Measurements from ENCODE around the gene CADM4.

Gene CADM4

DNA sequence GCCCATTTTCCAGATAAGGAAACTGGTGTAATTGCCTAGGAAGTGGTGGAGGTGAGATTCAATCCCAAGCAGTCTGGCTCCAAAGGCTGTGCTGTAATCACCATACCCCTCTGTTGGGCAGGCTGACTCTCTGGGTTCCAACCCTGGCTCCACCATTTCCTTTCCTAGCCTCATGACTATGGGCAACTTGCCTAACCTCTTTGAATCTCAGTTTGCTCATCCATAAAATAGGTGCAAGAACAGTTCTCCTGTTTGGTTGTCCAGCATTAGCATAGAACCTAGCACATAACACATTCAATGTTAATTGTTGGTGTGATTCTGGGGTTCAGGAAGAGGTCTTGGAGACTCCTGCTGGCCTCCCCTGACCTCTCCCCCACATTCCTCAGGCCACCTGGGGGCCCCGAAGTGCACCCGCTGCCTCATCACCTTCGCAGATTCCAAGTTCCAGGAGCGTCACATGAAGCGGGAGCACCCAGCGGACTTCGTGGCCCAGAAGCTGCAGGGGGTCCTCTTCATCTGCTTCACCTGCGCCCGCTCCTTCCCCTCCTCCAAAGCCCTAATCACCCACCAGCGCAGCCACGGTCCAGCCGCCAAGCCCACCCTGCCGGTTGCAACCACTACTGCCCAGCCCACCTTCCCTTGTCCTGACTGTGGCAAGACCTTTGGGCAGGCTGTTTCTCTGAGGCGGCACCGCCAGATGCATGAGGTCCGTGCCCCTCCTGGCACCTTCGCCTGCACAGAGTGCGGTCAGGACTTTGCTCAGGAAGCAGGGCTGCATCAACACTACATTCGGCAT, 41.0 kb downstream of the CADM4 start:
- TF ChIP-seq NFIC (IDR thresholded peaks at IDR 0.05) = no peak

GRCh38 chr19:43597876-43598275, 41.8 kb downstream of the CADM4 start:
- TF ChIP-seq CEBPB (IDR thresholded peaks at IDR 0.05) = no peak
- TF ChIP-seq EGR1 (IDR thresholded peaks at IDR 0.05) = no peak
- no peak for TF ChIP-seq TAF1 (IDR thresholded peaks at IDR 0.05; ENCODE audit: low read depth)
- TF ChIP-seq CREB1 (IDR thresholded peaks at IDR 0.05; ENCODE audit: low read depth) = no peak
- no peak for TF ChIP-seq ZBTB7A (IDR thresholded peaks at IDR 0.05; ENCODE audit: low read depth)
- TF ChIP-seq YY1 (IDR thresholded peaks at IDR 0.05; ENCODE audit: low read depth) = no peak
- no peak for TF ChIP-seq EP300 (IDR thresholded peaks at IDR 0.05; ENCODE audit: borderline replicate concordance)
- no peak for TF ChIP-seq TCF12 (IDR thresholded peaks at IDR 0.05; ENCODE audit: low read depth)
- TF ChIP-seq NFIC (IDR thresholded peaks at IDR 0.05) = no peak
- TF ChIP-seq, protein P1, sequence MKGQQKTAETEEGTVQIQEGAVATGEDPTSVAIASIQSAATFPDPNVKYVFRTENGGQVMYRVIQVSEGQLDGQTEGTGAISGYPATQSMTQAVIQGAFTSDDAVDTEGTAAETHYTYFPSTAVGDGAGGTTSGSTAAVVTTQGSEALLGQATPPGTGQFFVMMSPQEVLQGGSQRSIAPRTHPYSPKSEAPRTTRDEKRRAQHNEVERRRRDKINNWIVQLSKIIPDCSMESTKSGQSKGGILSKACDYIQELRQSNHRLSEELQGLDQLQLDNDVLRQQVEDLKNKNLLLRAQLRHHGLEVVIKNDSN (IDR thresholded peaks at IDR 0.05) = no peak
- no peak for TF ChIP-seq REST (IDR thresholded peaks at IDR 0.05; ENCODE audit: low read depth)
- TF ChIP-seq TEAD4 (IDR thresholded peaks at IDR 0.05) = no peak

GRCh38 chr19:43596842-43597461, 42.7 kb downstream of the CADM4 start:
- TF ChIP-seq TEAD4 (IDR thresholded peaks at IDR 0.05) (no peak), TAF1 (IDR thresholded peaks at IDR 0.05; ENCODE audit: low read depth) (no peak), TCF12 (IDR thresholded peaks at IDR 0.05; ENCODE audit: low read depth) (no peak), ZBTB7A (IDR thresholded peaks at IDR 0.05; ENCODE audit: low read depth) (no peak), EP300 (IDR thresholded peaks at IDR 0.05; ENCODE audit: borderline replicate concordance) (no peak), NFIC (IDR thresholded peaks at IDR 0.05) (no peak), YY1 (IDR thresholded peaks at IDR 0.05; ENCODE audit: low read depth) (no peak), EGR1 (IDR thresholded peaks at IDR 0.05) (no peak)
- TF ChIP-seq, protein P1 (IDR thresholded peaks at IDR 0.05) = no peak

GRCh38 chr19:43595999-43596841, 43.4 kb downstream of the CADM4 start, which contains the start of the genes IRGQ and ZNF576:
Gene IRGQ (minus strand): TSS chr19:43596134. CDS start chr19:43595338, 796 bp downstream.
Gene ZNF576 (plus strand): TSS chr19:43596595. CDS start chr19:43597109, 514 bp downstream.
- TF ChIP-seq EGR1 (IDR thresholded peaks at IDR 0.05) = peak; percentile 64; the same call in 1 of the 2 replicates
- no peak for TF ChIP-seq CEBPB (IDR thresholded peaks at IDR 0.05)
- peak; percentile 98 for TF ChIP-seq CREB1 (IDR thresholded peaks at IDR 0.05; ENCODE audit: low read depth)
- TF ChIP-seq EP300 (IDR thresholded peaks at IDR 0.05; ENCODE audit: borderline replicate concordance) = peak; percentile 22; the same call in 1 of the 2 replicates
- TF ChIP-seq MAX (IDR thresholded peaks at IDR 0.05) = peak; percentile 10
- no peak for TF ChIP-seq FOXM1 (IDR thresholded peaks at IDR 0.05; ENCODE audit: borderline replicate concordance, low read depth)
- TF ChIP-seq, protein P1 (IDR thresholded peaks at IDR 0.05) = no peak
- 0 out of 2 replicates have a peak, but pooled peaks have one; percentile 4 for TF ChIP-seq NFIC (IDR thresholded peaks at IDR 0.05)
- TF ChIP-seq RAD21 (IDR thresholded peaks at IDR 0.05; ENCODE audit: low read depth) = no peak
- peak; percentile 28; the same call in 1 of the 2 replicates for TF ChIP-seq TCF12 (IDR thresholded peaks at IDR 0.05; ENCODE audit: low read depth)
- TF ChIP-seq ZBTB7A (IDR thresholded peaks at IDR 0.05; ENCODE audit: low read depth) = no peak
- TF ChIP-seq REST (IDR thresholded peaks at IDR 0.05; ENCODE audit: low read depth) = no peak
- peak; percentile 70 for TF ChIP-seq TAF1 (IDR thresholded peaks at IDR 0.05; ENCODE audit: low read depth)
- TF ChIP-seq TEAD4 (IDR thresholded peaks at IDR 0.05) = no peak
- 0 out of 2 replicates have a peak, but pooled peaks have one; percentile 7 for TF ChIP-seq YY1 (IDR thresholded peaks at IDR 0.05; ENCODE audit: low read depth)
